ENCODE data around the gene MAP1B.

MAP1B gene

DNA sequence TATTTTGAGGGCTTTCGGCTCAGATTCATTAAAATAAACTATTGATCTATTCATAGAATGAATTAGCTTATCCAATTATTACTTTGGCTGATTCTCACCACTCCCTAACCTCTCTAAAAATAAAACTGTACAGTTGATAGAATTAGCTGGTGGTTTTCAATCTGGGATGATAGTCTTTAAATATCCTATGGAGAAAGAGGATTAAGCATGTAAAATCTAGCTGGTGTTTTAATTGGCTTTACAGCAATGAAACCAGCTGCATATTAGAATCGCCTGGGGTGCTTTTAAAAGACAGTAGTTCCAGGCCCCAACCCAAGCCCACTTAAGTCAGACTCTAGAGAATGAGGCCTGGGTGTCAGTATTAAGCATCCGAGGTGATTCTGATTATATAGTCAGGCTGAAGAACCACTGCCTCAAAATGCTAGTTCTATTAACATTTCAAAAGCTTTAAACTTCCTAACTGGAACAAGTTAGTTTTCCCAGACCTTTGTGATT, 95.1 kb downstream of the MAP1B start:
- H3K9me3 ChIP-seq (ENCODE audit: control insufficient read depth in 1 of 2, low read length in 2 of 2) = no peaks in the 10 kb centered on the region
- peaks cover 18 to 39% of the 10 kb centered on the region in 2 donors for H3K36me3 ChIP-seq (ENCODE audit: control insufficient read depth in 1 of 2, insufficient read depth in 2 of 2, low read length in 2 of 2)
- H3K4me1 ChIP-seq (ENCODE audit: control insufficient read depth in 1 of 2, insufficient read depth in 2 of 2, low read length in 2 of 2) = no peaks in the 10 kb centered on the region
- no peak overlapping the region for H3K4me3 ChIP-seq (ENCODE audit: low read depth in 1 of 2, low read length in 2 of 2)
- H3K27me3 ChIP-seq (ENCODE audit: low read depth, low read length) = no peaks in the 10 kb centered on the region
- H3K27ac ChIP-seq (ENCODE audit: low read length) = no peak overlapping the region

- H3K9me3 ChIP-seq (ENCODE audit: control insufficient read depth in 1 of 2, low read length in 2 of 2) = no peaks in the 10 kb centered on the region
- H3K27me3 ChIP-seq (ENCODE audit: low read depth, low read length) = no peaks in the 10 kb centered on the region
- H3K36me3 ChIP-seq (ENCODE audit: control insufficient read depth in 1 of 2, insufficient read depth in 2 of 2, low read length in 2 of 2) = peaks cover 18 to 37% of the 10 kb centered on the region in 2 donors
- H3K4me1 ChIP-seq (ENCODE audit: control insufficient read depth in 1 of 2, insufficient read depth in 2 of 2, low read length in 2 of 2) = no peaks in the 10 kb centered on the region
- no peak overlapping the region for H3K4me3 ChIP-seq (ENCODE audit: low read depth in 1 of 2, low read length in 2 of 2)
- H3K27ac ChIP-seq (ENCODE audit: low read length) = no peak overlapping the region
These were observed 96.1 kb downstream of the MAP1B start for GRCh38 chr5:72203251-72203845.

DNA sequence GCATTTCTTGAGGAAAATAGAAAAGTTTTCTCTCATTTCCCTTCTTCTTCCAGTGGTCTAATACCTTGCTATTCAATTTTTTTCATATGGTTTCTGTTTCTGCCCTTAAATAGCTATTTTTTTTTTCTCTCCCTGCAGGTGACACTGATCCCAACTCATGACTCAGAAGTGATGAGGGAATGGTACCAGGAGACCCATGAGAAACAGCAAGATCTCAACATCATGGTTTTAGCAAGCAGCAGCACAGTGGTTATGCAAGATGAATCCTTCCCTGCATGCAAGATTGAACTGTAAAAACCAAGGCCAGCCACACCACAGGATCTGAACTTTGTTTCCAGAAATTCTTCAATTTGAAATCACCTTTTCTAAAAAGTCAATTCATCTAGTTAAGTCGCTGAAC, 97.7 kb downstream of the MAP1B start:
- H3K27me3 ChIP-seq (ENCODE audit: low read depth, low read length) = no peaks in the 10 kb centered on the region
- peaks cover 18 to 32% of the 10 kb centered on the region in 2 donors for H3K36me3 ChIP-seq (ENCODE audit: control insufficient read depth in 1 of 2, insufficient read depth in 2 of 2, low read length in 2 of 2)
- H3K4me1 ChIP-seq (ENCODE audit: control insufficient read depth in 1 of 2, insufficient read depth in 2 of 2, low read length in 2 of 2) = no peaks in the 10 kb centered on the region
- H3K4me3 ChIP-seq (ENCODE audit: low read depth in 1 of 2, low read length in 2 of 2) = no peak overlapping the region
- H3K9me3 ChIP-seq (ENCODE audit: control insufficient read depth in 1 of 2, low read length in 2 of 2) = no peaks in the 10 kb centered on the region
- H3K27ac ChIP-seq (ENCODE audit: low read length) = no peak overlapping the region

- Histone ChIP-seq H3K4me1 (ENCODE audit: control insufficient read depth in 1 of 2, insufficient read depth in 2 of 2, low read length in 2 of 2) (no peaks in the 10 kb centered on the region), H3K4me3 (ENCODE audit: low read depth in 1 of 2, low read length in 2 of 2) (no peak overlapping the region), H3K36me3 (ENCODE audit: control insufficient read depth in 1 of 2, insufficient read depth in 2 of 2, low read length in 2 of 2) (peaks cover 13 to 27% of the 10 kb centered on the region in 2 donors), H3K27ac (ENCODE audit: low read length) (no peak overlapping the region), H3K27me3 (ENCODE audit: low read depth, low read length) (no peaks in the 10 kb centered on the region), H3K9me3 (ENCODE audit: control insufficient read depth in 1 of 2, low read length in 2 of 2) (no peaks in the 10 kb centered on the region)
These were observed 98.2 kb downstream of the MAP1B start for GRCh38 chr5:72205431-72206009.

GRCh38 chr5:72206160-72206559, 98.9 kb downstream of the MAP1B start:
- H3K4me1 ChIP-seq (ENCODE audit: control insufficient read depth in 1 of 2, insufficient read depth in 2 of 2, low read length in 2 of 2) = no peaks in the 10 kb centered on the region
- peaks cover 13 to 27% of the 10 kb centered on the region in 2 donors for H3K36me3 ChIP-seq (ENCODE audit: control insufficient read depth in 1 of 2, insufficient read depth in 2 of 2, low read length in 2 of 2)

GRCh38 chr5:72206994-72207393, 99.7 kb downstream of the MAP1B start:
- Histone ChIP-seq H3K9me3 (ENCODE audit: control insufficient read depth in 1 of 2, low read length in 2 of 2) (no peaks in the 10 kb centered on the region), H3K4me3 (ENCODE audit: low read depth in 1 of 2, low read length in 2 of 2) (no peak overlapping the region)

More at GRCh38 chr5:72206160-72206559, 98.9 kb downstream of the MAP1B start:
- H3K27me3 ChIP-seq (ENCODE audit: low read depth, low read length) = no peaks in the 10 kb centered on the region
- H3K9me3 ChIP-seq (ENCODE audit: control insufficient read depth in 1 of 2, low read length in 2 of 2) = no peaks in the 10 kb centered on the region
- H3K4me3 ChIP-seq (ENCODE audit: low read depth in 1 of 2, low read length in 2 of 2) = no peak overlapping the region
- no peak overlapping the region for H3K27ac ChIP-seq (ENCODE audit: low read length)

DNA sequence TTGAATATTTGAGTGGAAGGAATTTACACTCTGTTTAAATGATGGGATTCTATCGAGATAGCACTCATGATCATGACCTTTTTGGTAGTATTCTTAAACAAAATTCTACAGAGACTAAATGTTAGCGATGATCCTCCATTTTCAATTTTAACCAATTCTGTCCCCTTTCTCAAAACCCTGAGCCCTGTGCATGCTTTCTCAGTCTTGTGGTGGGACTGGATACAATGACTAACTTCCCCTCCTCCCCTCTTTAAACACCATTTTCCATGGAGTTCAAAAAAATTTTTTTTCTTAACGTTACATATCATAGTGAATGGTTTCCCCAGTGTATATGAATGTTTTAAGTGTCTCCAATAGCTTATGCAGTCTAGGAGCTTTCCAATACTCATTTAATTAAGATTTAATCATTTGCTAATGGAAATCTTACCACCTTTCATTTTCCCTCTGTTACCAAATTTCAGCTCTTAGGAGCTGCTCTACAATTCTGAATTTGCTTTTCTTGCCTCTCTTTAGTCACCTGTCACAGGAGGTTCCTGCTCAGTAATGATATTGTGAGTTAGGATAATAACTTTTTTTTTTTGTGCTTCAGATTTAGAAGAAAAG, 101.2 kb downstream of the MAP1B start:
- no peak overlapping the region for H3K27ac ChIP-seq (ENCODE audit: low read length)
- no peaks in the 10 kb centered on the region for H3K9me3 ChIP-seq (ENCODE audit: control insufficient read depth in 1 of 2, low read length in 2 of 2)
- no peaks in the 10 kb centered on the region for H3K27me3 ChIP-seq (ENCODE audit: low read depth, low read length)
- H3K36me3 ChIP-seq (ENCODE audit: control insufficient read depth in 1 of 2, insufficient read depth in 2 of 2, low read length in 2 of 2) = peaks cover 13 to 24% of the 10 kb centered on the region in 2 donors
- no peaks in the 10 kb centered on the region for H3K4me1 ChIP-seq (ENCODE audit: control insufficient read depth in 1 of 2, insufficient read depth in 2 of 2, low read length in 2 of 2)
- H3K4me3 ChIP-seq (ENCODE audit: low read depth in 1 of 2, low read length in 2 of 2) = no peak overlapping the region

More at GRCh38 chr5:72206994-72207393, 99.7 kb downstream of the MAP1B start:
- H3K27ac ChIP-seq (ENCODE audit: low read length) = no peak overlapping the region
- peaks cover 13 to 27% of the 10 kb centered on the region in 2 donors for H3K36me3 ChIP-seq (ENCODE audit: control insufficient read depth in 1 of 2, insufficient read depth in 2 of 2, low read length in 2 of 2)
- no peaks in the 10 kb centered on the region for H3K27me3 ChIP-seq (ENCODE audit: low read depth, low read length)
- H3K4me1 ChIP-seq (ENCODE audit: control insufficient read depth in 1 of 2, insufficient read depth in 2 of 2, low read length in 2 of 2) = no peaks in the 10 kb centered on the region

DNA sequence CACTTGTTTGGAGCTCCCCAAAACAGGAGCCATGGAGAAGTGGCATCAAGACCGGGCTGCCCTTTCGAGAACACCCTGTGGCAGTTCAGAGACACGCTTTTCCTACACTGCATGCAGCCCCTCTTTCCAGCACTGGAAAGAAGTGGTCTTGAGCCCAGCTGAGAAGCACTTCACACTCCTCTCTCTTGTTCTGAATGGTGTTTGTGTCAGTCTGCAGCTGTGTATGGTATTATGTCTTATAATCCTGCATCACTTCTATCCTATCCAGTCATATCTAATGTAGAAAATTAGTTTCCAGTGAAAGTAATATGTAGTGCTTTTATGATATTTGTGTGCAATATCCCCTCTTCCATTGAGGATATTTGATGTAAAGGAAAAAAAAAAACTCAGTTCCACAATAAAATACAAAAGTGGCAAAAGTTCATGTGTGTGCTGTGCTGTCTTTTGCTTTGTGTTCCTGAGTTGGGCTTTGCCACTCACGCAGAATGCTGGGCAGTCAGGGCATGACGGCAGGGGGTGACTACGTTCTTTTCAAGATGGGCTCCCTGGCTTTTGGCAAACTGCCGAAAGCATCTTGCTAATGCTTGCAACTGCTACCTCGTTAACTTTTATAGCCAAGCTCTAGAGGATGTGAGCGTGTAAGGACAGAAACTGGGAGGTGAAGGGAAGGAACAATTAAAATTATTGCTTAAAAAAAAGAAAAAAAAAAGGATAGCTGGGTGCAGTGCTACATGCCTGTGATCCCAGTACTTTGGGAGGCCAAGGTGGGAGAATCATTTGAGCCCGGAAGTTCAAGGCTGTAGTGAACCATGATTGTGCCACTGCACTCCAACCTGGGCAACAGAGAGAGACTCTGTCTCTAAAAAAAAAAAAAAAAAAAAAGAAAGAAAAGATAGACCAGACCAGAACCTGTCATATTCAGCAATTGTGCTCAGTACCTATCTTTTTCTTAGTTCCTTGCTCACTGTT, 102.2 kb downstream of the MAP1B start:
- H3K27ac ChIP-seq (ENCODE audit: low read length) = no peak overlapping the region
- H3K4me3 ChIP-seq (ENCODE audit: low read depth in 1 of 2, low read length in 2 of 2) = no peak overlapping the region

DNA sequence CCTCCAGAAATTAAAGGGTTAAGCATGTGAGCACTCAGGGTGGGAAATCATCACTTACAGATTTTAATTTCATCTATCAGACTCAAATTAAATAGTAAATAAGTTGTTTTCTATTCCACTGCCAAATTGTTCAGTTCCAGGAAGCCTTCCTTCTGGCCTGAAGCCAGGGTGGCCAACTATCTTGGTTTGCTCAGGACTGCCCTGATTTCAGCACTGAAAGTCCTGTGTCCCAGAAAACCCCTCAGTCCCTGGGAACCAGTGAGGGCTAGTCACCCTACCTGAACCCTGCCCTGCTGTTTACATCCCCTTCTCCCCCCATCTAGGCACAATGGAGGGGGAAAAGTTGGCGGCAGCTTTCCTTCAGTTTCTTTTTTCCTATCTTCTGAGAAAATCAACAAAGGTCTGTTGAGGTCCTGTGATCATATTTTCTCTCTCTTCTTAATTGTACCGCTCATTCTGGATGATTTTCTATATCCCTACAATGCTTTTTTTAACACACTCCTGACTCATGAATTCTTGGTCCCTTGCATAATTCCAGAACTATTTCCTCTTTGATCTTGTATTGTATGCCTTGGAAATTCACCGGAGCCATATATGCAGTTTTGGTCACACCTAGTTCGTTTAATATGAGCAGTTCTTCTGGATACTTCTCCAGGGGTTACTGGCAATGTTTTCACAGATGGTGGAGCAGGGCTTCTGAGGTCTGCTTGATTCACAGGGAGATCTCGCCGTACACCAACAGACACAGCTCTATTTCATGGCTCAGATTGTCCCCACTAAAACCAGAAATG, 103.8 kb downstream of the MAP1B start:
- Histone ChIP-seq H3K36me3 (ENCODE audit: control insufficient read depth in 1 of 2, insufficient read depth in 2 of 2, low read length in 2 of 2) (peaks cover 0 to 3% of the 10 kb centered on the region in 2 donors), H3K27ac (ENCODE audit: low read length) (no peak overlapping the region), H3K4me3 (ENCODE audit: low read depth in 1 of 2, low read length in 2 of 2) (no peak overlapping the region), H3K9me3 (ENCODE audit: control insufficient read depth in 1 of 2, low read length in 2 of 2) (no peaks in the 10 kb centered on the region), H3K27me3 (ENCODE audit: low read depth, low read length) (no peaks in the 10 kb centered on the region), H3K4me1 (ENCODE audit: control insufficient read depth in 1 of 2, insufficient read depth in 2 of 2, low read length in 2 of 2) (no peaks in the 10 kb centered on the region)

More for the DNA sequence above, 102.2 kb downstream of the MAP1B start:
- Histone ChIP-seq H3K9me3 (ENCODE audit: control insufficient read depth in 1 of 2, low read length in 2 of 2) (no peaks in the 10 kb centered on the region), H3K4me1 (ENCODE audit: control insufficient read depth in 1 of 2, insufficient read depth in 2 of 2, low read length in 2 of 2) (no peaks in the 10 kb centered on the region), H3K27me3 (ENCODE audit: low read depth, low read length) (no peaks in the 10 kb centered on the region), H3K36me3 (ENCODE audit: control insufficient read depth in 1 of 2, insufficient read depth in 2 of 2, low read length in 2 of 2) (peaks cover 7 to 14% of the 10 kb centered on the region in 2 donors)

DNA sequence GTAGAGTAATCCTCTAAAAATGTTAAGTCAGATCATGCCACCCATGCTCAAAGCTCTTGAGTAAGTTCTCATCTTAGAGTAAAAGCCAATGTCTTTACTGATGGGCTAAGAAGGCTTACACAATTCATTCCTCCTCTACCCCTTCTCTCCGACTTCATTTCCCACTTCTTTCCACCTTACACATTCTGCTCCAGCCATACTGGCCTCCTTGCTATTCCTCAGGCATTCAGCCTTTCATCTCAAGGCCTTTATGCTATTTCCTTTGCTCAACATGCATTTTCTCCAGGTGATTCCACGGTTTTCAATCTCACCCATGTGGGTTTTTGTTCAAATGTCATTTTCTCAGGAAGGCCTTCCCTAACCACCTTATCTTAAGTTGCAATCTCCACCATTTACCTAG, 104.9 kb downstream of the MAP1B start:
- Histone ChIP-seq H3K27ac (ENCODE audit: low read length) (no peak overlapping the region), H3K9me3 (ENCODE audit: control insufficient read depth in 1 of 2, low read length in 2 of 2) (no peaks in the 10 kb centered on the region), H3K27me3 (ENCODE audit: low read depth, low read length) (no peaks in the 10 kb centered on the region), H3K4me1 (ENCODE audit: control insufficient read depth in 1 of 2, insufficient read depth in 2 of 2, low read length in 2 of 2) (no peaks in the 10 kb centered on the region), H3K4me3 (ENCODE audit: low read depth in 1 of 2, low read length in 2 of 2) (no peak overlapping the region), H3K36me3 (ENCODE audit: control insufficient read depth in 1 of 2, insufficient read depth in 2 of 2, low read length in 2 of 2) (no peaks in the 10 kb centered on the region)

All from muscle layer of duodenum (tissue), 2 donors.